IMR-90 (cell line): ENCODE measurements around the gene XPR1. TPM values are rescaled to one million over a fixed set of nuclear protein-coding genes. Genes with fewer than 3 reads are reported as not detected.
A peak's percentile ranks its signal among the peaks of the same experiment; 100 is the strongest.

Experiments
- ATAC-seq: fragments of 200-7000 bp; cut with Tn5 transposase; 2 replicates; pipeline ENCODE4 v1.9.1; 2020; ENCODE audit warnings: low read depth, mild to moderate bottlenecking, moderate library complexity
- BruUV-seq: library from RNA; stranded (reverse); fragments of 400-500 nt; replicated peaks from 2 replicates; lab custom pipeline; 2021; lab: Mats Ljungman, UMichigan
- CTCF ChIA-PET: fragments of 300-600 bp; formaldehyde crosslinking; extraction: SDS; loops from one replicate; lab custom pipeline; 2021; ENCODE audit warnings: antibody characterized with exemption; lab: Yijun Ruan, JAX
- POLR2A ChIA-PET: fragments of 300-600 bp; sonication (Branson Sonifier 250); formaldehyde crosslinking; loops from one replicate; lab custom pipeline; 2022; ENCODE audit warnings: antibody characterized with exemption; ENCODE audit not compliant: unreplicated experiment; lab: Charles Lee
- DNase-seq: peaks from one replicate; pipeline ENCODE4 v3.0.0; 2013
- H2AFZ ChIP-seq: replicated peaks from 2 replicates; pipeline ENCODE3; 2013; ENCODE audit warnings: low read length, mild to moderate bottlenecking; ENCODE audit not compliant: poor library complexity
- H2AK5ac ChIP-seq: 2 replicates; pipeline ENCODE4 v1.6.1; 2013; ENCODE audit warnings: low read depth, low read length, inconsistent platforms
- H2AK9ac ChIP-seq: replicated peaks from 2 replicates; pipeline ENCODE3; 2013; ENCODE audit warnings: mild to moderate bottlenecking, low read depth, low read length, moderate library complexity; ENCODE audit not compliant: poor library complexity
- H2BK120ac ChIP-seq: 2 replicates; pipeline ENCODE4 v1.6.1; 2013; ENCODE audit warnings: low read depth, low read length, inconsistent platforms
- H2BK15ac ChIP-seq: 3 replicates; pipeline ENCODE4 v1.6.1; 2013; ENCODE audit warnings: low read depth, low read length, inconsistent platforms
- H2BK20ac ChIP-seq: 2 replicates; pipeline ENCODE4 v1.6.1; 2013; ENCODE audit warnings: low read depth, mild to moderate bottlenecking, inconsistent platforms, low read length, moderate library complexity
- H2BK5ac ChIP-seq: 2 replicates; pipeline ENCODE4 v1.6.1; 2013; ENCODE audit warnings: mild to moderate bottlenecking, low read depth, low read length, inconsistent platforms; ENCODE audit not compliant: poor library complexity, severe bottlenecking
- H3K14ac ChIP-seq: replicated peaks from 2 replicates; pipeline ENCODE4 v1.6.1; 2013; ENCODE audit warnings: low read depth, low read length, inconsistent platforms
- H3K18ac ChIP-seq: 2 replicates; pipeline ENCODE4 v1.6.1; 2013; ENCODE audit warnings: low read depth, low read length, control low read depth
- H3K23ac ChIP-seq: 2 replicates; pipeline ENCODE4 v1.6.1; 2013; ENCODE audit warnings: low read depth, low read length, inconsistent platforms
- H3K27ac ChIP-seq: 2 replicates; pipeline ENCODE4 v1.5.1; 2013; ENCODE audit warnings: mild to moderate bottlenecking, control low read depth, low read length; ENCODE audit not compliant: insufficient read depth
- H3K27me3 ChIP-seq: 2 replicates; pipeline ENCODE4 v1.6.1; 2013; ENCODE audit warnings: low read length; ENCODE audit not compliant: control insufficient read depth, insufficient read depth
- H3K36me3 ChIP-seq: 2 replicates; pipeline ENCODE4 v1.6.1; 2013; ENCODE audit warnings: low read length, mixed read lengths; ENCODE audit not compliant: control insufficient read depth, insufficient read depth
- H3K4ac ChIP-seq: 2 replicates; pipeline ENCODE4 v1.6.1; 2013; ENCODE audit warnings: low read depth, low read length, inconsistent platforms
- H3K4me1 ChIP-seq: 2 replicates; pipeline ENCODE4 v1.6.1; 2013; ENCODE audit warnings: low read length, mixed read lengths; ENCODE audit not compliant: control insufficient read depth, insufficient read depth
- H3K4me2 ChIP-seq: 2 replicates; pipeline ENCODE4 v1.6.1; 2013; ENCODE audit warnings: low read depth, mild to moderate bottlenecking, control low read depth, low read length, moderate library complexity
- H3K4me3 ChIP-seq: 2 replicates; pipeline ENCODE4 v1.5.1; 2013; ENCODE audit warnings: low read depth, mild to moderate bottlenecking, control low read depth, low read length, moderate library complexity; ENCODE audit not compliant: insufficient read depth
- H3K56ac ChIP-seq: 2 replicates; pipeline ENCODE4 v1.6.1; 2013; ENCODE audit warnings: low read length, inconsistent platforms; ENCODE audit not compliant: insufficient read depth; ENCODE audit errors: extremely low read depth
- H3K79me1 ChIP-seq, 2 experiments: 2 replicates each; pipeline ENCODE4 v1.6.1; 2013; ENCODE audit warnings: low read length in 2 of 2, inconsistent platforms in 1 of 2, low read depth in 1 of 2
- H3K9ac ChIP-seq: 2 replicates; pipeline ENCODE4 v1.6.1; 2013; ENCODE audit warnings: low read depth, low read length, control low read depth
- H3K9me1 ChIP-seq: 2 replicates; pipeline ENCODE4 v1.6.1; 2013; ENCODE audit warnings: low read length, inconsistent platforms; ENCODE audit not compliant: insufficient read depth
- H3K9me3 ChIP-seq: 2 replicates; pipeline ENCODE4 v1.6.1; 2013; ENCODE audit warnings: low read length; ENCODE audit not compliant: control insufficient read depth, insufficient read depth
- H4K20me1 ChIP-seq: 2 replicates; pipeline ENCODE4 v1.6.1; 2013; ENCODE audit warnings: low read length, inconsistent platforms; ENCODE audit not compliant: insufficient read depth
- H4K5ac ChIP-seq: 2 replicates; pipeline ENCODE4 v1.6.1; 2013; ENCODE audit warnings: mild to moderate bottlenecking, low read depth, low read length, control low read depth
- H4K8ac ChIP-seq, 2 experiments: 2 replicates each; pipeline ENCODE4 v1.6.1; 2013; ENCODE audit warnings: low read depth in 2 of 2, low read length in 2 of 2, control low read depth in 1 of 2, inconsistent platforms in 1 of 2
- H4K91ac ChIP-seq: 2 replicates; pipeline ENCODE4 v1.6.1; 2013; ENCODE audit warnings: low read depth, low read length, inconsistent platforms; ENCODE audit not compliant: insufficient read depth
- BHLHE40 ChIP-seq: fragments of 150-350 bp; IDR thresholded peaks from 2 replicates; pipeline ENCODE4 v1.6.1; 2016; ENCODE audit warnings: mild to moderate bottlenecking, low read depth, low read length
- CEBPB ChIP-seq: IDR thresholded peaks from 2 replicates; pipeline ENCODE4 v1.6.1; 2012; ENCODE audit warnings: low read depth, low read length, improper control_type of control experiment
- FOS ChIP-seq: fragments of 150-350 bp; IDR thresholded peaks from 2 replicates; pipeline ENCODE4 v1.6.1; 2016; ENCODE audit warnings: low read depth, low read length
- MAZ ChIP-seq: IDR thresholded peaks from 2 replicates; pipeline ENCODE4 v1.6.1; 2012; ENCODE audit warnings: low read depth, mild to moderate bottlenecking, low read length, improper control_type of control experiment, moderate library complexity, borderline replicate concordance
- POLR2A ChIP-seq: IDR thresholded peaks from 2 replicates; pipeline ENCODE4 v1.6.1; 2012; ENCODE audit warnings: mild to moderate bottlenecking, low read depth, low read length
- WGBS, 2 experiments: methylation state at CpG; one replicate each; pipeline versions ENCODE4 v1.1.5 to v1.1.7; 2013; ENCODE audit warnings: missing lambda C conversion rate in 2 of 2; ENCODE audit not compliant: insufficient read length in 1 of 2; ENCODE audit errors: extremely low coverage in 2 of 2; 5-methylcytosine and 5-hydroxymethylcytosine counted together
- dilution Hi-C: fragments of 300-500 bp; cut with HindIII; formaldehyde crosslinking; loops from one replicate; pipeline ENCODE4 v1.14.3; 2018; ENCODE audit warnings: low sequenced_read_pairs; ENCODE audit not compliant: unreplicated experiment
- in situ Hi-C: fragments of 300-500 bp; cut with MboI; formaldehyde crosslinking; loops from 3 replicates; pipeline ENCODE4 v1.14.3; 2019; ENCODE audit warnings: low sequenced_read_pairs, inconsistent platforms, mixed read lengths
- intact Hi-C: fragments of 100-400 bp; cut with micrococcal nuclease; formaldehyde crosslinking; loops from 2 replicates; pipeline ENCODE4 v1.10.0; 2022
- polyA plus RNA-seq, 3 experiments: library from polyadenylated mRNA; depleted of rRNA; stranded (reverse); fragments of >200 nt; gene quantifications; 2 replicates each; pipeline ENCODE4 v1.2.3, GENCODE V29; 2012; ENCODE audit warnings: low replicate concordance in 1 of 3
- total RNA-seq: library from RNA; depleted of rRNA; stranded (reverse); fragments of >200 nt; gene quantifications from 2 replicates; pipeline ENCODE4 v1.2.3, GENCODE V29; 2012

The XPR1 gene
- total and polyA plus RNA-seq, 2 of the 4 experiments (the other 2 are of a cell fraction) = 11.8 to 25.1 TPM

DNA sequence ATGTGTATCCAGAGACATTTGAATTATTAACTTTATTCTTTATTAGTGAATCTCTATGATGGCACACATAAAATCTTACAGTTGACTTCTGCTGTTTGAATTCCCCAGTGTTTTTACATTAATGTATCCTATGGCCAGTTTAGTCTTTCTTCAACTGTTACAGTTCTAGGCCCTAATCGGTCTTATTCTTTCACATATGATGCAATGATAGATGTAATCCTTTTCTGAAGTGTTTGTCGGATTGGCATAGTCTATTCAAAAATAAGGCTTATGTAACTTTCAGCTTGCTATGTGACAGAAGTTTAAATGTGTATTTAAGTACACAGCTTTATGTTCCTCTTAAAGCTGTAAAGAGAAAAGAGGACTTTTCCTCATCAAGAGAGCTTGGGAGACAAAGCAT, 254.5 kb downstream of the XPR1 start:
- Histone ChIP-seq H3K79me1 (no peaks in the 10 kb centered on the region), H4K20me1 (no peaks in the 10 kb centered on the region), H4K5ac (no peak overlapping the region), H2AFZ (no peak overlapping the region), H4K8ac (no peak overlapping the region), H3K14ac (no peak overlapping the region), H3K9ac (no peak overlapping the region), H2BK20ac (no peak overlapping the region), H3K4me2 (no peak overlapping the region), H2BK120ac (no peak overlapping the region), H3K27me3 (no peaks in the 10 kb centered on the region), H3K23ac (no peak overlapping the region), H3K9me3 (no peaks in the 10 kb centered on the region), H3K4ac (no peak overlapping the region), H2AK5ac (no peak overlapping the region), H3K56ac (no peak overlapping the region), H3K36me3 (peaks cover 1% of the 10 kb centered on the region; the same call in 1 of the 2 replicates), H4K91ac (no peak overlapping the region), H3K18ac (no peak overlapping the region), H2BK5ac (no peak overlapping the region), H3K9me1 (peaks cover 3% of the 10 kb centered on the region; the same call in 1 of the 2 replicates), H2AK9ac (no peak overlapping the region), H2BK15ac (no peak overlapping the region), H3K4me1 (peaks cover 4% of the 10 kb centered on the region), H3K27ac (no peak overlapping the region), H3K4me3 (no peak overlapping the region)
- ATAC-seq (no peak), DNase-seq (no peak)
- TF ChIP-seq POLR2A = no peak
- peak; percentile 35; the same call in 1 of the 2 replicates for TF ChIP-seq CEBPB
- no peak for TF ChIP-seq FOS
- no peak for TF ChIP-seq MAZ
- no peak for TF ChIP-seq BHLHE40
- no CpG with 5 or more reads among the region's 2 CpGs for WGBS, 2 experiments
- BruUV-seq = no TSS peak
- intact Hi-C loops (no loop called here), in situ Hi-C loops (no loop called here), dilution Hi-C loops (no loop called here)
- ChIA-PET POLR2A (no interaction called here), CTCF (interaction anchor here (0.7 kb wide), 1 partner anchor 266 kb away, joined by 3 read pairs; no protein-coding TSS in a partner anchor)
